Stimulated activated CD8-positive, alpha-beta memory T cell treated with anti-CD3 and anti-CD28 coated beads, Interleukin-12 subunit alpha, Interleukin-12 subunit beta, amount 100 ng/mL, for 4 hours (primary cell): Measurements from ENCODE around the gene LIPI.
"Not testable (repeated sequence)": the region's sequence is repeated elsewhere in the genome, so short reads cannot be mapped to it uniquely, and the experiment has no call there.

Experiments used
- DNase-seq: peaks from one replicate; pipeline ENCODE4 v3.0.0-alpha.2; 2020; ENCODE audit warnings: low read depth

The LIPI gene

GRCh38 chr21:14210738-14211137 is at the start of gene LIPI:
Gene LIPI (minus strand): TSS chr21:14210955. CDS start chr21:14210845, 110 bp downstream.
- no peak for DNase-seq

- no peak for DNase-seq
Observed at GRCh38 chr21:14260174-14260764, 49.5 kb upstream of the LIPI start.

DNA sequence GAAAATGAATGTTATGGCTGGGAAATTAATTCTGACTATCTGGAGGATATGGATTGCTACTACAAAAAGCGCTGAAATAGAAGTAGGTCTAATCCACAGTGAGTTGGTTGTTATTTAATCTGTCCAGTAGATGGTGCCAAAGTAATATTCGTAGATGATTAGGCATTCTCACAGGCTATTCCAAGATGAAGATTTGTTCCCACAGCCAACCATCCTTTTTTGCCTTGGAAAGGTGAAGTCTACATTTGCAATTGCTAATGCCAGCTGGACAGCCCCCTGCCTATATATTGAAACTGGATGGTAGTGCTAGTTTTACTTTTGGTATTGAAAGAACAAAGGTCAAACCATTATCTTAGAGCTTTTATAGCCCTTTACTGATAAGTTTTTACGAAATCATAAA is 49.0 kb upstream of the LIPI start:
- no peak for DNase-seq

GRCh38 chr21:14251336-14251735 is 40.6 kb upstream of the LIPI start:
- DNase-seq, result no peak

GRCh38 chr21:14245711-14246110 is 35.0 kb upstream of the LIPI start:
- DNase-seq, result no peak

DNA sequence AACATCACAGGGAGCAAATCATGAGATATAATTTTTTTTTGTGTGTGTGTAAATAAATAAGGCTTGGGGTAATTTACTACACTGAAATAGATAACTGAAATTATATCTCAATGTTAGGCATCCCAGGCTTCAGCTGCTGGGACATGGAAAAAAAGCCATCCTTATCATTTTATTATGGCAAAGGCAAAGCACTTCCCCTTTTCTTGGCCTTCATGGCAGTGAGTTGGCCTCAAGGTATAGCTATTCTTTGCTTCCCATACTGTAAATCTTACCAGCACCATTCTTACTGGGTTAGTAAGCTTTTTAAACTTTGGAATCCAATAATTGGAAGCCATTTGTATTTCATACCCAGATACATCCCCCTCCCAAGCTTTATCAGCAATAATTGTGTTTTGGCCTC is 34.2 kb upstream of the LIPI start:
- DNase-seq, result no peak

GRCh38 chr21:14243874-14244273 is 33.1 kb upstream of the LIPI start:
- DNase-seq, result no peak

GRCh38 chr21:14243461-14243860 is 32.7 kb upstream of the LIPI start:
- no peak for DNase-seq

GRCh38 chr21:14241297-14241696 is 30.5 kb upstream of the LIPI start:
- DNase-seq, result no peak

- no peak for DNase-seq
Observed at GRCh38 chr21:14239281-14239680, 28.5 kb upstream of the LIPI start.

DNA sequence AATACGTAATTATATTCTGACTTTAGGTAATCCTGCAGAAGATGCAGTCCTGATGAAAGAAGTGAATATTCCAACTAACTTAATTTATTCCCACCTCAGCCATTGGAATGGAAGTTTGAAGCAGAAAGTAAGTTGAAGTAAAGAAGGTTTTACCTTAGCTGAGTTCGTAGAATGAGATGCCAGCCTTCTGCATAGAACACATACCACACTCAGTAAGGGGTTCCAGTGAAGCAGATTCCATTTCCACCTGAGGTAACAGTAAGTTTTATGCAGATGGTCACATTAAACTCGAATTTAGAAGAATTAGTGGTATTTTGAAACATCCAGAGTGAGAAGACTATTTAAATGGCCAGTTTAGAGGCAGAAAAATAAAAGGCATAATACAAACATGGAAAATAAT is 25.4 kb upstream of the LIPI start:
- no peak for DNase-seq

- DNase-seq, result no peak
Observed at GRCh38 chr21:14235101-14235500, 24.3 kb upstream of the LIPI start.

DNA sequence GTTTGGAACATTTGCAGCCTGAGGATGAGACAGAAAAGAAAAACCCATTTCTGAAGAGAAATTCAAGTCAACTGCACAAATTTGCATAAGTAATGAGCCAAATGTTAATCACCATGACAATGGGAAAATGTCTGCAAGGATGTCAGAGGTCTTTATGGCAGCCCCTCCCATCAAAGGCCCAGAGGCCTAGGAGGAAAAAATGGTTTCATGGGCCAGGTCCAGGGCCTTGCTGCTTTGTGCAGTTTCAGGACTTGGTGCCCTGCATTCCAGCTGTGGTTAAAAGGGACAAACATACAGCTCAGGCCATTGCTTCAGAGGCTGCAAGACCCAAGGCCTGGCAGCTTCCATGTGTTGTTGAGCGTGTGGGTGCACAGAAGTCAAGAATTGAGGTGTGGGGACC is 18.6 kb upstream of the LIPI start:
- no peak for DNase-seq

- no peak for DNase-seq
Observed at GRCh38 chr21:14223365-14223764, 12.6 kb upstream of the LIPI start.

DNA sequence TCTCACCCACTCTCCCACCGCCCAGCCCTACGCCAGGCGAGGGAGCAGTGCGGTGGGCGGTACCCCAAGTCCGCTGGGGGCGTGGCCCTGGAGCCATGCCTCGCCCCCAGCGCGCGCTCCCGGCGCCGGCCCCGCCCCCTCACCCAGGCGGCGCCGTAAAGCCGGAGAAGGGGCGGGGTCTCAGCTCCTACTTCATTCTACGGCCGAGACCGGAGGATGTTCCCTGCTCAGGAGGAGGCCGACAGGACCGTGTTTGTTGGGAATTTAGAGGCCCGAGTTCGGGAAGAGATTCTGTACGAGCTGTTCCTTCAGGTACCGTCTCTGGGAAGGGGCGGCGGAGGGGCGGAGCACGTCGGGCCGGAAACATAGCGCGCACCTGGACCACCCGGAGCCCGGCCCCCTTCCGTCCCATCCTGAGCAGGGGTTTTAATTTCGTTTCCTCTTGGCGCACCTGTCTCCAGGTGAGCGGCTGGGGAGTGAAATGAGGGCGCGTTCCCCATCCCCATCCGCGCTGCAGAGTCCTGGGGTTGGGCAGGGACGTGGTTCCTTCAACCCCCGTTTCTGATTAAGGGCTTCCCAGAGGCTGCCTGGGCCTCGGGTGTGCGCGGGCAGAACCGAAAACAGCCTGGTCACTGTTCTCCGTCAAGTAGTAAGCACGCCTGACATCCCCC is 5.4 kb upstream of the LIPI start, which contains the start of gene RBM11:
RBM11 (plus strand) TSS at position 187 of the 671 bp plus-strand sequence; CDS start at position 217, 30 bp downstream.
- DNase-seq, result peak; percentile 66

GRCh38 chr21:14213164-14213563 is 2.4 kb upstream of the LIPI start:
- no peak for DNase-seq

GRCh38 chr21:14206222-14206621 is 4.5 kb downstream of the LIPI start:
- DNase-seq, result no peak

- not testable (repeated sequence) for DNase-seq
Observed at GRCh38 chr21:14166463-14167223, 44.1 kb downstream of the LIPI start.

- DNase-seq, result no peak
Observed at GRCh38 chr21:14143999-14144398, 66.8 kb downstream of the LIPI start.

GRCh38 chr21:14124266-14124665 is 86.5 kb downstream of the LIPI start:
- no peak for DNase-seq

DNA sequence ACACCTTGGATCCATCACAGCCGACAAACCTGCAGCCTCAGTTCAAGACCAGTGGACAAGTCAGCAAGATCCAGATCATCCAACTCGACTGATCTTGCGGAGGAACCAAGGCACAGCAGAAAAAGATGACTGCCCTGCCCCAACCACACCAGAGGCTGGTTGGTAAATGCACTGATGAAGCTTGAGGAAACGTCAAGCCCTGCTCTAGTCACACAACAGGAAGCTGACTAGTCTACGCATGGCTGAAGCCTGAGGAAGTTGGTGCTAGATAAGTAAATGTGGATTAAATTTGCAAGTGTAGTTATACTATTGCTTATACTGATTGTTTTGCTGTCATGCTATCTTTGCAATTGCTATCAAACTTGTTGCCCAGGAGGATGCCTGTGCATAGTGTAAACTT is 89.0 kb downstream of the LIPI start:
- no peak for DNase-seq

GRCh38 chr21:14120091-14120734 is 90.5 kb downstream of the LIPI start:
- DNase-seq, result no peak

DNA sequence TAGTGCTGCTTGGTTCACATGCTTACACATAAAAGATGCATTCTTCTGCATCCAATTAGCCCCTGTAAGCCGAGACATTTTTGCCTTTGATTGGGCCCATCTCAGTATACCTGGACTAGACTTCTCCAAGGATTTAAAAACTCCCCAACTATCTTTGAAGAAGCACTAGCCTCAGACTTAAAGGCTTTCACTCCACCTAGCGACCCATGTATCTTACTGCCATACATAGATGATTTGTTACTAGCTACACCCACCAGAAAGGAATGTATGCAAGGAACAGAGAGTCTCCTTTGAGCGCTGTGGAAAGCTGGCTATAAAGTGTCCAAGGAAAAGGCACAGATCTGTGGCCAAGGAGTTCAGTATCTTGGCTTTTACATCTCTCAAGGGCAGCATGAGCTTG is 91.7 kb downstream of the LIPI start:
- no peak for DNase-seq
